GM23248 (cell line): Measurements from ENCODE around the gene KCNIP1. TPM values are rescaled to one million over a fixed set of nuclear protein-coding genes. Genes with fewer than 3 reads are reported as not detected.

Experiments
- DNase-seq: peaks from one replicate; pipeline ENCODE4 v3.0.0-alpha.2; 2015
- H2AFZ ChIP-seq: fragments of 200-600 bp; sonication (generic); 2 replicates; pipeline ENCODE4 v1.6.1; 2016; ENCODE audit warnings: antibody characterized with exemption
- H3F3A ChIP-seq: fragments of 200-600 bp; sonication (generic); 2 replicates; pipeline ENCODE4 v1.6.1; 2016; ENCODE audit warnings: mild to moderate bottlenecking, antibody characterized with exemption, mixed run types; ENCODE audit not compliant: insufficient read depth
- H3K27ac ChIP-seq: fragments of 200-600 bp; sonication (generic); 2 replicates; pipeline ENCODE4 v1.5.1; 2016; ENCODE audit warnings: mild to moderate bottlenecking
- H3K27me3 ChIP-seq: fragments of 200-600 bp; sonication (generic); replicated peaks from 2 replicates; pipeline ENCODE4 v1.6.1; 2016; ENCODE audit warnings: mild to moderate bottlenecking; ENCODE audit not compliant: insufficient read depth
- H3K36me3 ChIP-seq: fragments of 200-600 bp; sonication (generic); 2 replicates; pipeline ENCODE4 v1.6.1; 2016; ENCODE audit warnings: low read depth, mild to moderate bottlenecking
- H3K4me1 ChIP-seq: fragments of 200-600 bp; sonication (generic); 2 replicates; pipeline ENCODE4 v1.6.1; 2016; ENCODE audit warnings: mild to moderate bottlenecking; ENCODE audit not compliant: insufficient read depth
- H3K4me2 ChIP-seq: fragments of 200-600 bp; sonication (generic); one replicate; pipeline ENCODE4 v1.6.1; 2016; ENCODE audit warnings: mild to moderate bottlenecking; ENCODE audit not compliant: unreplicated experiment
- H3K4me3 ChIP-seq: fragments of 200-600 bp; sonication (generic); 2 replicates; pipeline ENCODE4 v1.5.1; 2016; ENCODE audit warnings: mild to moderate bottlenecking
- H3K79me2 ChIP-seq: fragments of 200-600 bp; sonication (generic); 2 replicates; pipeline ENCODE4 v1.6.1; 2016; ENCODE audit warnings: mild to moderate bottlenecking; ENCODE audit not compliant: insufficient read depth
- H3K9ac ChIP-seq: fragments of 200-600 bp; sonication (generic); 2 replicates; pipeline ENCODE4 v1.6.1; 2016; ENCODE audit warnings: mild to moderate bottlenecking
- H3K9me2 ChIP-seq: fragments of 200-600 bp; sonication (generic); 2 replicates; pipeline ENCODE4 v1.6.1; 2016; ENCODE audit warnings: mixed run types, mild to moderate bottlenecking, moderate library complexity; ENCODE audit not compliant: insufficient read depth
- H3K9me3 ChIP-seq: fragments of 200-600 bp; sonication (generic); one replicate; pipeline ENCODE4 v1.6.1; 2017; ENCODE audit warnings: low read depth
- H4K20me1 ChIP-seq: fragments of 200-600 bp; sonication (generic); 2 replicates; pipeline ENCODE4 v1.6.0; 2016; ENCODE audit not compliant: insufficient read depth
- EZH2 ChIP-seq: fragments of 200-600 bp; sonication (generic); IDR thresholded peaks from 2 replicates; pipeline ENCODE4 v1.6.1; 2018; ENCODE audit warnings: antibody characterized with exemption, mild to moderate bottlenecking; ENCODE audit not compliant: insufficient read depth, poor library complexity, severe bottlenecking
- EZH2phosphoT487 ChIP-seq: fragments of 200-600 bp; sonication (generic); IDR thresholded peaks from 2 replicates; pipeline ENCODE4 v1.6.1; 2018; ENCODE audit warnings: antibody characterized with exemption, moderate library complexity, mild to moderate bottlenecking, low read depth; ENCODE audit not compliant: insufficient read depth
- WGBS, 2 experiments: methylation state at CpG; one replicate each; pipeline ENCODE4 v1.1.6; 2015 to 2017; ENCODE audit warnings: low lambda C conversion rate in 2 of 2, low coverage in 1 of 2; ENCODE audit errors: missing lambda C conversion rate in 2 of 2; 5-methylcytosine and 5-hydroxymethylcytosine counted together
- in situ Hi-C: fragments of 300-500 bp; cut with MboI; formaldehyde crosslinking; loops from 2 replicates; pipeline ENCODE4 v1.15.0; 2020
- polyA plus RNA-seq: library from polyadenylated mRNA; unstranded; fragments of >200 nt; fragmentation: Nextera tagmentation; extraction: Ambion mirVana; gene quantifications from 2 replicates; pipeline ENCODE4 v1.2.1, GENCODE V29; 2016
- total RNA-seq: library from RNA; depleted of rRNA; stranded (reverse); fragments of >200 nt; shearing (Covaris generic); gene quantifications from 2 replicates; pipeline ENCODE4 v1.2.3, GENCODE V29; 2014

Gene KCNIP1
- total and polyA plus RNA-seq, 2 experiments from 2014 or later: not detected

GRCh38 chr5:170590566-170590965 is 86.7 kb downstream of the KCNIP1 start:
- H3K9ac ChIP-seq: no peak overlapping the region
- in situ Hi-C loops: no loop called here
- no peaks in the 10 kb centered on the region for H3K79me2 ChIP-seq
- peaks cover 31% of the 10 kb centered on the region for H3K27me3 ChIP-seq
- H4K20me1 ChIP-seq: no peaks in the 10 kb centered on the region
- no peak overlapping the region for H2AFZ ChIP-seq
- H3F3A ChIP-seq: no peaks in the 10 kb centered on the region
- H3K4me2 ChIP-seq: no peak overlapping the region
- H3K27ac ChIP-seq: no peak overlapping the region
- no peak overlapping the region for H3K4me3 ChIP-seq
- TF ChIP-seq EZH2 (no peak), EZH2phosphoT487 (no peak)
- no peak for DNase-seq
- H3K9me3 ChIP-seq: no peaks in the 10 kb centered on the region
- H3K9me2 ChIP-seq: no peaks in the 10 kb centered on the region
- H3K36me3 ChIP-seq: no peaks in the 10 kb centered on the region
- 29 to 34% methylated on average over 3 of the region's 3 CpGs for WGBS, 2 experiments
- no peaks in the 10 kb centered on the region for H3K4me1 ChIP-seq

GRCh38 chr5:170591054-170591453 is 87.2 kb downstream of the KCNIP1 start:
- no peaks in the 10 kb centered on the region for H3K4me1 ChIP-seq
- 58 to 60% methylated on average over 5 of the region's 5 CpGs for WGBS, 2 experiments
- H3K27me3 ChIP-seq: peaks cover 32% of the 10 kb centered on the region
- no peak overlapping the region for H3K4me2 ChIP-seq
- H3F3A ChIP-seq: no peaks in the 10 kb centered on the region
- H3K27ac ChIP-seq: no peak overlapping the region
- no peaks in the 10 kb centered on the region for H3K79me2 ChIP-seq
- H3K9me2 ChIP-seq: no peaks in the 10 kb centered on the region
- TF ChIP-seq EZH2: no peak
- TF ChIP-seq EZH2phosphoT487: no peak
- no peak overlapping the region for H2AFZ ChIP-seq
- no peak for DNase-seq
- H3K4me3 ChIP-seq: no peak overlapping the region
- in situ Hi-C loops: no loop called here
- no peaks in the 10 kb centered on the region for H4K20me1 ChIP-seq
- no peaks in the 10 kb centered on the region for H3K36me3 ChIP-seq
- no peak overlapping the region for H3K9ac ChIP-seq
- no peaks in the 10 kb centered on the region for H3K9me3 ChIP-seq

- no peak for TF ChIP-seq EZH2
- no peak for TF ChIP-seq EZH2phosphoT487
- Histone ChIP-seq H3K4me2 (peak overlapping the region; percentile 45), H3K36me3 (no peaks in the 10 kb centered on the region), H3K9me2 (no peaks in the 10 kb centered on the region), H3K27ac (peak overlapping the region; percentile 51), H3K9ac (peak overlapping the region; percentile 16; the same call in 1 of the 2 replicates), H3K79me2 (no peaks in the 10 kb centered on the region), H3K27me3 (peaks cover 51% of the 10 kb centered on the region), H4K20me1 (no peaks in the 10 kb centered on the region), H3K4me3 (no peak overlapping the region), H3K9me3 (no peaks in the 10 kb centered on the region), H2AFZ (no peak overlapping the region), H3F3A (no peaks in the 10 kb centered on the region; the same call in 1 of the 2 replicates), H3K4me1 (peaks cover 16% of the 10 kb centered on the region)
- in situ Hi-C loops: no loop called here
- 61 to 67% methylated on average over 4 of the region's 4 CpGs for WGBS, 2 experiments
- no peak for DNase-seq
Observed at GRCh38 chr5:170596482-170597044, 92.7 kb downstream of the KCNIP1 start.

GRCh38 chr5:170597109-170597751 is 93.4 kb downstream of the KCNIP1 start:
- H4K20me1 ChIP-seq: no peaks in the 10 kb centered on the region
- H3K4me1 ChIP-seq: peaks cover 16% of the 10 kb centered on the region
- no peaks in the 10 kb centered on the region for H3K36me3 ChIP-seq
- in situ Hi-C loops: no loop called here
- WGBS, 2 experiments: 2 to 3% methylated on average over 9 of the region's 9 CpGs
- no peaks in the 10 kb centered on the region for H3K9me3 ChIP-seq
- H3F3A ChIP-seq: no peaks in the 10 kb centered on the region; the same call in 1 of the 2 replicates
- peaks cover 51% of the 10 kb centered on the region for H3K27me3 ChIP-seq
- peak; percentile 96 for DNase-seq
- H3K9ac ChIP-seq: peak overlapping the region; percentile 16; the same call in 1 of the 2 replicates
- peak overlapping the region; percentile 51 for H3K27ac ChIP-seq
- no peak overlapping the region for H2AFZ ChIP-seq
- H3K4me2 ChIP-seq: peak overlapping the region; percentile 72
- H3K9me2 ChIP-seq: no peaks in the 10 kb centered on the region
- peak overlapping the region; percentile 59 for H3K4me3 ChIP-seq
- 0 out of 2 replicates have a peak, but pooled peaks have one; percentile 26 for TF ChIP-seq EZH2phosphoT487
- TF ChIP-seq EZH2: no peak
- H3K79me2 ChIP-seq: no peaks in the 10 kb centered on the region
